NK-92 treated with Interleukin-12 subunit alpha and Interleukin-12 subunit beta, amount 100 ng/mL, for 24 hours (cell line): ENCODE data around the gene RHBDF2.
"Not testable (repeated sequence)": the region's sequence is repeated elsewhere in the genome, so short reads cannot be mapped to it uniquely, and the experiment has no call there.

Source experiments
- DNase-seq: peaks from one replicate; lab custom pipeline; 2025; lab: John Stamatoyannopoulos, UW

The RHBDF2 gene

DNA sequence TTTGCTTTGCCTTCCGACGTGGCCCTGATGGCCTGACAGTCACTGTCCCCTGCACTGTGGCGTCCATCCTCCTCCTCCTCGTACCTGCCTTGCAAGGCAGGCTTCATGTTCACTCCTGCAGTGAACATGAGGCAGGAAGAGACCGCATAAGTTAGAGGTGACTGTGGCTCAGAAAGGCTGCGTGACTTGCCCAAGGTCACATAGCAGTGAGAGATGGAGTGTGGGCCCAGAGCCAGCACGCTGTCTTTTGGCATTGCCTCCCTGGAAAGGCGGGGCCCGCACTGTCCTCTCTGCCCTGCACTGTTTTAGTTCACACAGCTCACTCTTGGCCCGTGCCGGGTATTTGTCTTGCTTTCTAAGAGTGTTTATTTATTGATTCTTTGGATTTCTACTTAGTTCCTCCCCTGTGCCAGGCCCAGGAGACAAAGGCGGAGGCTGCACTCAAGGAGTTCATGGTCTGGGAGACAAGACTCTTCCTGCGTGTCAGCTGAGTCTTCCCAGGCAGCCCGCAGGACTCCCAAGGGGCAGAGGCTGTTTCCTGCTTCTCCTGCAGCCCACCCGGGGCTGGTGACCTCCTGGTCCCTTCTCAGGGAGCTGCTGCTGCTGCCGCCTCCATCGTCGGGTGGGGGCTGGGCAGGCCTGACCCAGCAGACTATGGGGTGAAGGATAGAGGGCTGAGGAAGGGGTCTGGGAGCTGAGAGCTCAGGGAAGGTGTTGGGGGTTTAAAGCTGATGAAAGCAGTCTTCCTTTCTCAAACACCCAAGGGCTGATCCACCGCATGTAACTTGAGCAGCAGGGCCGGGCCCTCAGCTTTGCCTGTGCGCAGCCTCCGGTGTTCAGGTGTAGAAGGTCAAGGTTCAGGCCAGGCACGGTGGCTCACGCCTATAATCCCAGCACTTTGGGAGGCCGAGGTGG, 23.6 kb upstream of the RHBDF2 start:
- no peak for DNase-seq

DNA sequence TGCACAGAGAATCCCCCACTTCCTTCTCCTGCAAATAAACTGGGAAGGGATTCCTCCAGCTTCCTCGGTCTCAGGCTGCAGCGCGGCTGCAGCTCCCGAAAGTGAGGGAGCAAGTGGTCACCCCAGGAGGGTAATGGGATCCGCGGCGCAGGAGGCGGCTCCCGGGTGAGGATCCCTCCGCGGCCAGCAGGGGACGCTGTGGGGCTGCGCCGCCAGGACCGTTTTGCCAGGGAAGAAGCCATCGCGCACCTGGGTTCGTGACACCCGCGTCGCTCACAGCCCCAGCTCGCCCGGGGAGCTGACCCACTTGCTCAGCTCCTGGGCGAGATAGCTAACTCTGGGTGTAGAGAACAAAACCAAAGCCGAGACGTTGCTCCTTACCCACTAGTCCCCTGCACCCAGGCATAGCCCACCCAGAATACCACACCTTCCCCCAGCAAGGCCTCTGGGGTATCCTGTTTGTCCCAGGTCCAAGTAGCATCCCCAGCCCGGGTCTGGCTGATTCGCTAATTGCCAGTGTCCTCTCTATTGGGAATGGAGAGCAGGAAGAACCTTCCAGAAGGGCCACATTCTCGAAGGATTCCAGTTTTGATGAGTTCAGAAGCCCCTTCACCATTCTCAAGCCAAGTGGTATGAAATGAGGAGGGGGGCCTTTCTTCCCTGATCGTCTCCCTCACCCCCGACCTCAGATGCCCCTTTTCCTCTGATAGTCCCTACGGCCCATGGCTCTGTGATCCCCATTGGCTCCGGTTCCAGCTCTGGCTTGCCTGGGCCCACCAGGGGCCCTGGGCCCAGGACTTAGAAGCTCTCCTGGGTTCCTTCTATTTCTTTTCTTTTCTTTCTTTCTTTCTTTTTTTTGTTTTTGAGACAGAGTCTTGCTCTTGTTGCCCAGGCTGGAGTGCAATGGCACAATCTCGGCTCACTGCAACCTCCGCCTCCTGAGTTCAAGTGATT, 22.1 kb upstream of the RHBDF2 start:
- no peak for DNase-seq

DNA sequence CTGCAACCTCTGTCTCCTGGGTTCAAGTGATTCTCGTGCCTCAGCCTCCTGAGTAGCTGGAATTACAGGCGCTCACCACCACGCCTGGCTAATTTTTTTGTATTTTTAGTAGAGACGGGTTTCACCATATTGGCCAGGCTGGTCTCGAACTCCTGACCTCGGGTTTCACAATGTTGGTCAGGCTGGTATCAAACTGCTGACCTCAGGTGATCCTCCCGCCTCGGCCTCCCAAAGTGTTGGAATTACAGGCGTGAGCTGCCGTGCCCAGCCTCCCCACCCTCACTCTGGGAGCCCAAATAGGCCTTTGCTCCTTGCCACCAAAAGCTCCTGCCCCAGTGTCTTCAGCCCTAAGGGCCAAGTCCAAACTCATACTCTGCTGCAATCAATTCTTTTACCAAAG, 20.5 kb upstream of the RHBDF2 start:
- not testable (repeated sequence) for DNase-seq

DNA sequence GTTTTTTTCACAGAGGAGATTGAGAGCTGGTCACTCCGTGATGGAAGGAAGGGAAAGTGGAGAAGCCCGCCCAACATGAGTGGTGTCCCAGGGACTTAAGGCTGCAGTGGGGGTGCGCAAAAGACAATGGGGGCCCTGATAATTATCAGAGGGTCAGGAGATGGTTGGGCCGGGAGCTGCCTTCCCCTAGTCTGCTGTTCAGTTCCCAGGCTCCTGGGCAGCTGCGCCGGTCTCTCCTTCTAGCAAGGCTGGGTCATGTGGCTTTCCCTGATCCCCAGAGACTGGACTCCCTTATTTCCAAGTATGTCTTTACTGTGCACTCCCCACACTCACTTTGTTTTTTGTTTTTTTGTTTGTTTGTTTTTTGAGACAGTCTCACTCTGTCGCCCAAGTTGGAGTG, 20.0 kb upstream of the RHBDF2 start:
- no peak for DNase-seq

DNA sequence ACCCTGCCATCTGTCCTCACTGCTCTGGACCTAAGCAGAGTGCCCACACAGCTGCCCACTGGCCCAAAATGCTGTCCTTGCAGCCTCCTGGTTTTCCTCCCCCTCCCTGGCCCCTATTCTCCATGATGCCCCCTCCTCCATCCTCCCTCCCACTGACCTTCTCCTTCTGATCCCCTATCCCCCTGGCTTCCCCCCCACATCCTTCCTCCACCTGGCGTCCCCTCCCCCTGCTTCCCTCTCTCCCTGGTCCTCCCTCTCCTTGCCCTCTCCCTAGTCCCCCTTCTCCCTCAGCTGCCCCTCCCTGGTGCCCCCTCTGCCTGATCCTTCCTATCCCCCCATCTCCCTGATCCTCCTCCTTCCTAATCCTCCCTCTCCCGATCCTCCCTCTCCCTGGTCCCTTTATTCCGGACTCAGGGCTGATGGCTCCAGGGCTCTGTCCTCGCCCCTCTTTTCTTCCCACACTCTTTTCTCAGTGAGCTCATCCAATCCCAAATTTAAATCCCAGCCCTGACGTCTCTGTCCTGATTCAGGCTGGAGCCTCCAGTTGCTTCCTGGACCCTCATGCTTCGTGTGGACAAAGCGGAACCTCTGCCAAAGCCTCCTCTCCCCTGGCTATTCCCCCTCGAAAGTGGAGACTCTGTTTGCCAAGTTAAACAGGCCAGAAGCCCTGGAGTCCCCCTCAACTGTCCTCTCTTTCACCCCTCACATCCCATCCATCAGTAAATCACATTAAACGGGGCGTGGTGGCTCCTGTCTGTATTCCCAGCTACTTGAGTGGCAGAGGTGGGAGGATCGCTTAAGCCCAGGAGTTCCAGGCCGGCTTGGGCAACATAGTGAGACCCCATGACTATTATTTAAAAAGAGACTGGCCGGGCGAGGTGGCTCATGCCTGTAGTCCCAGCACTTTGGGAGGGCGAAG, 18.1 kb upstream of the RHBDF2 start:
- no peak for DNase-seq

DNA sequence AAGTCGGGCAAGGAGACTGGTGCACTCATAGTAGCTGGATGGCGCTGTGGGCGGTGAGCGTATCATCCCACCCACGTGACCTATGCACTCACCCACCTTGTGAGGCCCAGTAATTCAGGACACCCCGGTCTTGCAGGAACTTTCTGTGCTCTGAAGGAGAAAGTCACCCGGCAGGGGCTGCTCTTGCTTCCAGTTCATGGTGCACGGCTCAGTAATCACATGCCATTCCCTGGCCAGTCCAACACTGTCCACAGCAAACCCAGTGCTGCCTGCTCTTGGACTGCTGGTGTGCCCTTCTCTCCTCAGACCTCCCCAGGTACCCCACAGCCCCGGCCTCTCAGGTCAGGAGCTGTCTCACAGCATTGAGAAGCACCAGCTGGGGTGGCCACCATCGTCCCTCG, 16.4 kb upstream of the RHBDF2 start:
- no peak for DNase-seq

DNA sequence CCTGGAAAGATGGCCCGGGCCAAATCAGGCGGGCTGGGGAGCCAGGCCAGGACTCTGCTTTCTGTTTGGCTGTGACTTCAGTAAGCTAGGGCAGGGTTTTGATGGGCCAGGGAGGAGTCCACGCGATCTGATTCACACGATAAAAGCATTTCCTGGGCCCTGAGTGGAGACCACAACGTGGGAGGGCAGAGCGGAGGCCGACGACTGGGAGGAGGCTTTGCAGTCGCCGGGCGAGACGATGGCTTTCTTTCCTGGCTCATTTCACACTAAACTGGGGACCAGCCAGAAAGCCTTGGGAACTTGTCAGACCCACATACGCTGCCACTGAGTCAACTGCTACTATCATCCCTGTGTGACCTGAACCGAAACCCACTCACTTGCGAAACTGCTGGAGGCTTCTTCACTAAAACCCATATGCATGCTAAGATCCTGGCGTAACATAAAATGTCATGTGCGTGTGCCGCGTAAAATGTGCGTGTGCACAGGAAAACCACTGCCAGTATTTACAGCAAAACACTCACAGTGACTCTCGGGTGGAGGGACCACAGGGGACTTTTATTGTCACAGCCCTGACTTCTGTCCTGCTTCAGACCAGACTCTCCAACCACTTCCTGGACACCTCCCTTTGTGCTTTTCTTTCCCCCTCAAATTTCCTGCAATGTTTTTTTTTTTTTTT, 14.2 kb upstream of the RHBDF2 start:
- DNase-seq: peak; percentile 82

DNA sequence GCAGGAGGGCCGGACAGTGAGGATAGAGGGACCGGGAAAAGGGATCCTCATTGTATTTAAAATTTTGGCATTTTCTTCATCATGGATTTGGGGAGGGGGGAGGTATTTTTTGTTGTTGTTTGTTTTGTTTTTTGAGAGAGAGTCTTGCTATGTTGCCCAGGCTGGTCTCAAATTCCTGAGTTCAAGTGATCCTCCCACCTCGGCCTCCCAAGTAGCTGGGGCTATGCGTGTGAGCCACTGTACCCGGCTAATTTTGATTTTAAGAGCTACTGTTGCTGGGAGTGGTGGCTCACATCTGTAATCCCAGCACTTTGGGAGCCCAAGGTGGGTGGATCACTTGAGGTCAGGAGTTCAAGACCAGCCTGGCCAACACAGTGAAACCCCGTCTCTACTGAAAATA, 13.1 kb upstream of the RHBDF2 start:
- DNase-seq: not testable (repeated sequence)

DNA sequence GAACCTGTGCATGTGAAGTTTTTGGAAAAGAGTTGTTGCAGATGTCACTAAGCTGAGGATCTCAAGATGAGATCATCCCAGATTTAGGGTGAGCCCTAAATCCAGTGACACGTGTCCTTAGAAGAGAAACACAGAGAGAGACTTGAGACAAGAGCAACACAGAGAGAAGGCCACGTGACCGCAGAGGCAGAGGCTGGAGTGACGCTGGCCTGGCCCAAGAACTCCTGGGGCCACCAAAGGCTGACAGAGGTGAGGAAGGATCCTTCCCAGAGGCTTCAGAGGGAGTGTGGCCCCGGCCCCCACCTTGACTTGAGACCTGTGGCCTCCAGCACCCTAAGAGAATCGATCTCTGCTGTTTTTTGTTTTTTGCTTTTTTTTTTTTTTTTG, 12.1 kb upstream of the RHBDF2 start:
- no peak for DNase-seq

DNA sequence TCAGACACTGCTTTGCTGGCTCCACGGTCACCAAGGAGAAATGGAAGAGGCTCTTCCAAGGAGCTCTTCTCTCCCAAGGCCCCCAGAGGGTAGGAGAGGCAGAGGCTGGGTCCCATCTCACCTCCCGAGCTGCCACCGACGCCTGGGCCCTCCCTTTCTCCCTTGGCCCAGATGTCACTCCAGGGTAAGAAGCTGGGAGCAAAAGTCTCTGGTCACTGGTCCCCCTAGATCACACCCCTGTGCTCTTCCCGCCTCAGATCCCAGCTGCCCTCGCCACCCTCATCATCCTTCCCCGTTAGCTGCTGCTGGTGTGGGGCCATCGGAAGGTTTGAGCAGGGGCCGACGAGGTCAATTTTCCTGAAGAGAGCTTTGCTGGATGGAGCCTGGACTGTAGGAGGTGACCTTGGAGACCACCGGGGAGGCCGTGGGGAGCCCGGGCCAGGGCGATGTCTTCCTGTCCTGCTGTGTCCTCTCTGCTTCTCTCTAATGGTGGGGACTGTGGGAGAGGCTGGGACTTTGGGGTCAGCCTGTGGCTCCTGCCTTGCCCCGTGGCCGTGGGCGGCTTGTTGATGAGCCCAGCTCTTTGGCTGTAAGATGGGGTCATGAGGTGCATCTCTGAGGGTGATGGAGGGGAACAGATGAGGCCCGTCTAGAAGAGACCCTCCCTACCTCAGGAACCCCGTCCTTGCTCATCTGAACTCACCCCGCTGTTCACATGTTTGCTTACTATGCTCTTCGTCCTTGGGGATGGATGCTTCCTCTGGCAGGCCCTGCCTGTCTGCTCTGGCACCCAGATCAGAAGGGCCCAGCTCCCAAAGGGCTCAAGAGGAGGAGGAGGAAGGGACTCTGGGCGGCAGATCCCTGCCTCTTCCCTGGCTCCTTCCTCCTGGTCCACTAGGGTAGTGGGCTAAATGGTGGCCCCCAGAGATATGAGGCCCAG, 11.4 kb upstream of the RHBDF2 start:
- DNase-seq: no peak

DNA sequence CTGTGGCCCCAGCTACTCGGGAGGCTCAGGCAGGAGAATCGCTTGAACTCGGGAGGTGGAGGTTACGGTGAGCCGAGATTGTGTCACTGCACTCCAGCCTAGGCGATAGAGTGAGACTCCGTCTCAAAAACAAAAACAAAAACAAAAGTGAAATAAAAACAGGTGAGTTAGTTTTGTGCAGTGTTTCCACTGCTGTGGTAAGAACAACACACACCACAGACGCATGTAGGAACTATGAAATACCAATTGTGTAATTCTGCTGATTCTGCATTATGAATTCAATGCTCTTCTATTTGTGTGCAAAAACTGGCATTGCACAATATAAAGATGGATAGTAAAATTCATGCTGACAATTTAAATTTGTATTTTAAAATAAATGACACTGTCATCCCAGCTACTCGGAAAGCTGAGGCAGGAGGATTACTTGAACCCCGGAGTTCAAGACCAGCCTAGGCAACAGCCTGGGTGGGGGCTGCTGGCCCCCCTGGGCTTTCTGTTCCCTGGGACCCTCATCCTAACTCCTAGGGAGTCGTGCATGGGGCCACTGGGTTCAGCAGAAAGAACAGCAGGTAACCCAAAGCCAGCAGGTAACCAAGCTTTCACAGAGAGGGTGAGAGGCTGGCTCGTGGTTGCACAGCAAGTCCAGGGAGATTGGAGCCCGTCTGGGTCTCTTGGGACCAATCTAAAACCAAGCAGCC, 10.6 kb upstream of the RHBDF2 start:
- no peak for DNase-seq

DNA sequence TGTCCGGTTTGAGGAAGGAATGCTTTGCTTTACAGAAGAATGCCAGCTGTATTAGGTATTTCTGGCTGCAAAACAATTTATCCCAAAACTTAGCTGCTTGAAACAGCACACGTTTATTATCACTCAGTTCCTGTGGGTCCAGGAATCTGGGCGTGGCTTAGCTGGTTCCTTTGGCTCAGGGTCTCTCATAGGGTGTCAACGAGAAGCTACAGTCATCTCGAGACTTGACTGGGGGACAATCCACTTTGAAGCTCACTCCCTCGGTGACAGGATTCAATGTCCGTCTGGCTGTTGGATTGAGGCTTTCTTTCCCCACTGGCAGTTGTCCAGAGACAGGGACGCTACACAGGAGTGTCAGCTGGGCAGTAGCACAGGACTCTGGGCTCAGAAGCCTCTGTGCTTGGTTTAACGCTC, 9.6 kb upstream of the RHBDF2 start:
- no peak for DNase-seq

DNA sequence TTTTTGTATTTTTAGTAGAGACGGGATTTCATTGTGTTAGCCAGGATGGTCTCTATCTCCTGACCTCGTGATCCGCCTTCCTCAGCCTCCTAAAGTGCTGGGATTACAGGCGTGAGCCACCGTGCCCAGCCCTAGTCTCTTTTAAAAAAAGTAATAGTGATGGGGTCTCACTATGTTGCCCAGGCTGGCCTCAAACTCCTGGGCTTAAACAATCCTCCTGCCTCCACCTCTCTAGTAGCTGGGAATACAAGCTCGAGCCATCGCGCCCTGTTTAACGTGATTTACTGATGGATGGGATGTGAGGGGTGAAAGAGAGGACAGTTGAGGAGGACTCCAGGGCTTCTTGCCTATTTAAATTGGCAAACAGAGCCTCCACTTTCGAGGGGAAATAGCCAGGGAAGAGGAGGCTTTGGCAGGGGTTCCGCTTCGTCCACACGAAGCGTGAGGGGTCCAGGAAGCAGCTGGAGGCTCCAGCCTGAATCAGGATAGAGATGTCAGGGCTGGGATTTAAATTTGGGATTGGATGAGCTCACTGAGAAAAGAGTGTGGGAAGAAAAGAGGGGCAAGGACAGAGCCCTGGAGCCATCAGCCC, 7.3 kb upstream of the RHBDF2 start:
- not testable (repeated sequence) for DNase-seq

DNA sequence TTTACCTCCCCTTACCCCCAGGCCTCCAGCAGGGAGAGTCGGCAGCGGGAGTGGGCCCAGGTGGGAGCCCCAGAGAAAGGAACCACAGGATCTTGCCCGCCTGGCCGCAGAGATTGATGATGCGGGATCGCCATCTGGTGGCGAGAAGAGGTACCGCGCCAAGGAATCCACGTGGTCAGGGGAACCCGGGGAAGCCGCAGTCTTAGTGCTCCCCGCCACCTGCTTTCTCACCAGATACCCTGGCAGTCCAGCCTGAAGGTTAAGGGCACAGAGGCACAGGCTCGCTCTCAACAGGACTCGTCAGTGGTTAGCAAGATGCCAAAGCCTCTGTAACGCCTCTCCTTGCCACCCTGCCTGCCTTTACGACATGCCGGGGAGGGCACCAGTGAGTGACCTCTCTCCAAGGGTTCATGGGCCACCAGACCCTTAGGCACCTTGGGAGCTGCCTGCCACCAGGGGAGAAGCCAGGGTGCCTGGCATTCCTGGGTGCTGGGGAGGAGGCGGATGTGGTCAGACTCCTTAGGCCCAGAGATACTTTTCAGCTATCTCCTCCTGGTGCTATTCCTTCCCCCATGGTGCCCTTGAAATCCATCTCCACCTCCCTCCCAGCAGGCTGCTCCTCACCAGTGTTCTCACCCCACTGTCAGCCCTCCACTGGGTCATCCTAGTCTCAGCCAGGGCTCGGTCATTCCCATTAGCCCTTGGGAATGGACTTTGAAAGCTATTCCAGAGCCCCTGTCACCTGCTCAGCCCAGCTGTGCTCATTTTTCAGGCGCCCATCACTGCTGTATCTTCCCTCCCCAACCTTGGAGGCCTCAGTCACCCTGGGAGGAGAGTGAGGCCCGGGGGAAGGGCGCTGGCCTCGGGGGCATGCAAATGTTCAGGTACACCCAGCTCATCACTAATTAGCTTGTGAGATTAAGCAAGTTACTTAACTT, 5.5 kb upstream of the RHBDF2 start:
- peak; percentile 64 for DNase-seq

DNA sequence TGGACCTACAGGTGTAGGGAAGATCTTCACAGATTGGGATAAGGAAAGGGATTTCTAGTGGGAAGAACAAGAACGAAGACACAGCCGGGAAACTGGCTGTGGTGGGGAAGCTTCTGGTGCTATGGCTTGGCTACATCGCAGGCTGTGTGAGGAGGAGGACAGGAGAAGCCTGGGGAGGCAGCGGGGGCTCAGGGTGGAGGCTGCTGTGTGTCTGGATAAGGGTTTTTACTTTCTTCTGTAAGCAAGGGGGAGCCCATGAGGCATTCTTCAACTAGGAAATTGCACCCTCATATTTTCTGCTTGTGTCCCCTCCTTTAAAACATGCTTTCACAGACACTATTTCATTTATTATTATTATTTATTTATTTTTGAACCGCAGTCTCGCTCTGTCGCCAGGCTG, 2.9 kb upstream of the RHBDF2 start:
- DNase-seq: no peak

DNA sequence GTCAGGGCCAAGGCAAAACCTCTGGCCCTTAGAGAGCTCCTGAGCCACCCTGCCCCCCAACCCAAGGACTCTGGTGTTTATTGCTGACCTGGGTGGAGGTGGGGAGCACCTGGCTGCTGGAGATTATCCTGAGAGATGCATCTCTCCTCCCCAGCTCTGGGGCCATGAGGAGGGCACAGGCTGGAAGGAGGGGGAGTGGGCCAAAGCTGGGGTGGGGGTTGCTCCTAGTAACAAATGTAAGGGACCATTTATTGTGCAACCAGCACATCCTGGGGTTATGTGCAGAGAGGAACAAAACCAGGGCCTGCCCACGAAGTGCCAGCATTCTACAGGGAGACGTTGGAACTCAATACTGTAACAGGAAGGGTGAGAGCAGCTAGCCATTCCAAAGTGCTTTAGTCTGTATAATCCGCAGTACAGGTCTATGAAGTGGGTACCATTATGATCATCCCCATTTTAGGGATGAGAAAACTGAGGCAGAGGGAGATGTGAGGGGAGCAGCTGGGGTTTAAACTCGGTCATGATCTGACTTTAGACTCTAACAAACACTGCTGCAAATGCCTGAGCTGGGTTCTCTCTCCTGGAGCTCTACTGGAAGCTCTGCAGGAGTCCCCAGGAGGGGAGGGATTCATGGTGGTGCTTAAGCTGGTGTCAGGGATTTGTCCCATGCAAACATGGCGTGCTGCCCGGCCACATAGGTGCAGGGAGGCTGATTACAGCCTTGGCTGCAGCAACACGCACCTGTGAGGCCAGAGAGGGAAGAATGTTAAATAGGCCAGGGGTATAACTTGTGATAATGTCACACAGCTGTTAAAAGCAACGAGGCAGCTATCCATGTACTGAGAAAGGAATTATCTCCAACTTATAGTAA, 1.4 kb upstream of the RHBDF2 start:
- no peak for DNase-seq

DNA sequence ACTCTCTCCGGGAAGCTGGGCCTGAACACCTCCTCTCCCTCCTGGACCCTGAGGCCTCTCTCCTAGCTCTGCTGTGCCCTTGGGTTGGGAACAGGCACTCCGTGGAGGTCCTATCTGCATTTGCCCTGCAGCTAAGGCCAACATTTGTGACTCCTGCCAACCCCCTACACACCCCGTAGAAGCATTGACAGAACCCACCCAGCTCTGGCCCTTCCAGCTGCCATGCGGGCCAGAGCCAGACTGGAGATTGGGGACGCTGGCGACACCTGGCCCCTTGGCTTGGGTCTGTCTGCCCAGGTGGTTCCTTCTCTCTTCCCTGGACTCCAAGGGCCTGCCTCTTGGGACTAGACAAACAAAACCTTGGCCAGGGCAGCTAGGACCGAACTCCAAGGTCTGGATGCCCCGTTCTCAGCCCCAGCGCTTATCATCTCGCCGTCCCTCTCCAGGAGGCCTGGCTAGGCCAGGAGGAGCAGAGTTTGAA, 644 bp upstream of the RHBDF2 start:
- DNase-seq: no peak
